K562 (cell line): ENCODE data around the gene GPRC5B. TPM values are rescaled to one million over a fixed set of nuclear protein-coding genes. Genes with fewer than 3 reads are reported as not detected.

Experiments used
- CBFA2T2 ChIP-seq: fragments of 450-650 bp; conservative IDR thresholded peaks from 2 replicates; pipeline ENCODE4 v1.6.1; 2017; ENCODE audit warnings: mild to moderate bottlenecking
- COPS2 ChIP-seq: fragments of 450-650 bp; conservative IDR thresholded peaks from 2 replicates; pipeline ENCODE4 v1.6.1; 2016; ENCODE audit warnings: mild to moderate bottlenecking, moderate library complexity
- HEY1 ChIP-seq: fragments of 250-450 bp; sonication (Bioruptor Pico); IDR thresholded peaks from 2 replicates; pipeline ENCODE4 v1.5.0; 2020; ENCODE audit warnings: mild to moderate bottlenecking, moderate library complexity, borderline replicate concordance
- HMG20A ChIP-seq: fragments of 450-650 bp; formaldehyde crosslinking; conservative IDR thresholded peaks from 2 replicates; pipeline ENCODE4 v1.4.0; 2020; ENCODE audit warnings: mild to moderate bottlenecking, mixed read lengths
- JUNB ChIP-seq: fragments of 450-650 bp; formaldehyde crosslinking; conservative IDR thresholded peaks from 2 replicates; pipeline ENCODE4 v1.4.0; 2020; ENCODE audit warnings: mild to moderate bottlenecking
- MCM7 ChIP-seq, 2 experiments: fragments of 450-650 bp; IDR thresholded peaks; 2 replicates each; pipeline ENCODE4 v1.6.1; 2016 to 2018
- MTA1 ChIP-seq: fragments of 450-650 bp; IDR thresholded peaks from 2 replicates; pipeline ENCODE4 v1.6.1; 2017; ENCODE audit warnings: borderline replicate concordance
- MYBL2 ChIP-seq, 2 experiments: fragments of 450-650 bp in 1 of 2; sonication (generic) in 1 of 2; formaldehyde crosslinking in 1 of 2; IDR thresholded peaks; 2 replicates each; pipeline versions ENCODE4 v1.6.1 to v1.8.1; 2017 to 2022; ENCODE audit warnings: borderline replicate concordance in 1 of 2, inconsistent platforms in 1 of 2, low read depth in 1 of 2, mild to moderate bottlenecking in 1 of 2, missing genetic modification reagents in 1 of 2, moderate library complexity in 1 of 2
- PTRF ChIP-seq: fragments of 450-650 bp; IDR thresholded peaks from 2 replicates; pipeline ENCODE4 v1.6.1; 2016; ENCODE audit warnings: mild to moderate bottlenecking, missing genetic modification characterization, missing compliant biosample characterization
- RCOR1 ChIP-seq, 2 experiments: IDR thresholded peaks; 2 replicates each; pipeline ENCODE4 v1.6.1; 2012; ENCODE audit warnings: low read depth in 2 of 2, low read length in 2 of 2, borderline replicate concordance in 1 of 2, improper control_type of control experiment in 1 of 2
- SMARCA5 ChIP-seq: fragments of 450-650 bp; IDR thresholded peaks from 2 replicates; pipeline ENCODE4 v1.6.1; 2016
- THRAP3 ChIP-seq: fragments of 450-650 bp; IDR thresholded peaks from 2 replicates; pipeline ENCODE4 v1.6.1; 2016; ENCODE audit warnings: mild to moderate bottlenecking, inconsistent platforms, borderline replicate concordance
- ZFP1 ChIP-seq: fragments of 450-650 bp; formaldehyde crosslinking; IDR thresholded peaks from 2 replicates; pipeline ENCODE4 v1.4.0; 2020; ENCODE audit warnings: mild to moderate bottlenecking, mixed read lengths
- ZNF143 ChIP-seq: sonication (generic); formaldehyde crosslinking; IDR thresholded peaks from 2 replicates; pipeline ENCODE4 v1.9.0; 2022; ENCODE audit warnings: mild to moderate bottlenecking, missing genetic modification reagents
- ZNF766 ChIP-seq: fragments of 200-800 bp; sonication (Bioruptor generic); conservative IDR thresholded peaks from 2 replicates; pipeline ENCODE4 v1.6.1; 2016; ENCODE audit warnings: missing genetic modification characterization, missing compliant biosample characterization
- polyA plus RNA-seq, 8 experiments: library from polyadenylated mRNA; depleted of rRNA in 4 of 8; stranded (reverse) in 5 of 8; unstranded in 3 of 8; fragments of >200 nt; fragmentation: Nextera tagmentation in 2 of 8; fragmentation: Illumina TruSeq in 1 of 8; extraction: Ambion mirVana in 2 of 8; extraction: Trizol in 1 of 8; gene quantifications; 2 replicates each; pipeline versions ENCODE4 v1.2.1 to v1.2.3, GENCODE V29; 2011 to 2014; ENCODE audit warnings: inconsistent platforms in 1 of 8, missing spikeins in 1 of 8
- total RNA-seq, 7 experiments: library from RNA; depleted of rRNA in 6 of 7; stranded (reverse); fragments of >200 nt in 6 of 7; fragmentation: Illumina TruSeq in 2 of 7; extraction: Trizol in 2 of 7; gene quantifications; 2 replicates each; pipeline versions ENCODE4 v1.2.1 to v1.2.3, GENCODE V29; 2011 to 2021; ENCODE audit warnings: low replicate concordance in 1 of 7
- TF ChIP-seq, protein P1 (sequence below): fragments of 450-650 bp; IDR thresholded peaks from 2 replicates; pipeline ENCODE4 v1.6.1; 2016; ENCODE audit warnings: low read depth
- TF ChIP-seq, protein P2 (sequence below), 3 experiments: IDR thresholded peaks in 2 of 3; conservative IDR thresholded peaks in 1 of 3; 2 replicates each; pipeline ENCODE4 v1.5.1; 2011 to 2012; ENCODE audit warnings: low read length in 3 of 3, mild to moderate bottlenecking in 3 of 3, control low read depth in 2 of 3, improper control_type of control experiment in 1 of 3, inconsistent platforms in 1 of 3, low read depth in 1 of 3, mixed read lengths in 1 of 3, moderate library complexity in 1 of 3; ENCODE audit not compliant: insufficient read depth in 2 of 3
- TF ChIP-seq, protein P3 (sequence below): fragments of 250-450 bp; sonication (Bioruptor Pico); IDR thresholded peaks from 2 replicates; pipeline ENCODE4 v1.9.0; 2021; ENCODE audit warnings: mild to moderate bottlenecking, inconsistent platforms

GPRC5B gene
- total and polyA plus RNA-seq, 9 of the 15 experiments (the other 6 are each of a cell fraction or from before 2014, with no cell fraction given): 0.65 to 5.5 (median 1.3) TPM

DNA sequence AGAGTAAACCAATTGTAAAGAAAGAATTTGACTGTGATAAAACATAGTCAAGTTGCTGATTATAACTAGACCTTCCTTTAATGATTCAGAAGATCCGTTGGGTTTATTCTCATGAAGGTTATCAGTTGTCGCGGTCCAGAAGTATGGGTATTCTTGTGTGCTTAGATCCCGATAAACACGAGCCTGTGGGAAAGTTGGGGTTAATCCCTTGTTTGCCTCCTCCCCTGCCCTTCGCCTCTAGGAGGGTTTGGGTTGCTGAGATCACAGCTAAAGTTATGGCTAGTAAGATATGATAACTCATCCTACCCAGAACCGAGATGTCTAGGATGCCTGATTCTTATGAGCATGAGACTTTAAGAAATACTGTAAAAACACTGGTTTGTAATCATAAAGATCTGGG lies 66.8 kb downstream of the GPRC5B start (continued):
- TF ChIP-seq, protein P1, sequence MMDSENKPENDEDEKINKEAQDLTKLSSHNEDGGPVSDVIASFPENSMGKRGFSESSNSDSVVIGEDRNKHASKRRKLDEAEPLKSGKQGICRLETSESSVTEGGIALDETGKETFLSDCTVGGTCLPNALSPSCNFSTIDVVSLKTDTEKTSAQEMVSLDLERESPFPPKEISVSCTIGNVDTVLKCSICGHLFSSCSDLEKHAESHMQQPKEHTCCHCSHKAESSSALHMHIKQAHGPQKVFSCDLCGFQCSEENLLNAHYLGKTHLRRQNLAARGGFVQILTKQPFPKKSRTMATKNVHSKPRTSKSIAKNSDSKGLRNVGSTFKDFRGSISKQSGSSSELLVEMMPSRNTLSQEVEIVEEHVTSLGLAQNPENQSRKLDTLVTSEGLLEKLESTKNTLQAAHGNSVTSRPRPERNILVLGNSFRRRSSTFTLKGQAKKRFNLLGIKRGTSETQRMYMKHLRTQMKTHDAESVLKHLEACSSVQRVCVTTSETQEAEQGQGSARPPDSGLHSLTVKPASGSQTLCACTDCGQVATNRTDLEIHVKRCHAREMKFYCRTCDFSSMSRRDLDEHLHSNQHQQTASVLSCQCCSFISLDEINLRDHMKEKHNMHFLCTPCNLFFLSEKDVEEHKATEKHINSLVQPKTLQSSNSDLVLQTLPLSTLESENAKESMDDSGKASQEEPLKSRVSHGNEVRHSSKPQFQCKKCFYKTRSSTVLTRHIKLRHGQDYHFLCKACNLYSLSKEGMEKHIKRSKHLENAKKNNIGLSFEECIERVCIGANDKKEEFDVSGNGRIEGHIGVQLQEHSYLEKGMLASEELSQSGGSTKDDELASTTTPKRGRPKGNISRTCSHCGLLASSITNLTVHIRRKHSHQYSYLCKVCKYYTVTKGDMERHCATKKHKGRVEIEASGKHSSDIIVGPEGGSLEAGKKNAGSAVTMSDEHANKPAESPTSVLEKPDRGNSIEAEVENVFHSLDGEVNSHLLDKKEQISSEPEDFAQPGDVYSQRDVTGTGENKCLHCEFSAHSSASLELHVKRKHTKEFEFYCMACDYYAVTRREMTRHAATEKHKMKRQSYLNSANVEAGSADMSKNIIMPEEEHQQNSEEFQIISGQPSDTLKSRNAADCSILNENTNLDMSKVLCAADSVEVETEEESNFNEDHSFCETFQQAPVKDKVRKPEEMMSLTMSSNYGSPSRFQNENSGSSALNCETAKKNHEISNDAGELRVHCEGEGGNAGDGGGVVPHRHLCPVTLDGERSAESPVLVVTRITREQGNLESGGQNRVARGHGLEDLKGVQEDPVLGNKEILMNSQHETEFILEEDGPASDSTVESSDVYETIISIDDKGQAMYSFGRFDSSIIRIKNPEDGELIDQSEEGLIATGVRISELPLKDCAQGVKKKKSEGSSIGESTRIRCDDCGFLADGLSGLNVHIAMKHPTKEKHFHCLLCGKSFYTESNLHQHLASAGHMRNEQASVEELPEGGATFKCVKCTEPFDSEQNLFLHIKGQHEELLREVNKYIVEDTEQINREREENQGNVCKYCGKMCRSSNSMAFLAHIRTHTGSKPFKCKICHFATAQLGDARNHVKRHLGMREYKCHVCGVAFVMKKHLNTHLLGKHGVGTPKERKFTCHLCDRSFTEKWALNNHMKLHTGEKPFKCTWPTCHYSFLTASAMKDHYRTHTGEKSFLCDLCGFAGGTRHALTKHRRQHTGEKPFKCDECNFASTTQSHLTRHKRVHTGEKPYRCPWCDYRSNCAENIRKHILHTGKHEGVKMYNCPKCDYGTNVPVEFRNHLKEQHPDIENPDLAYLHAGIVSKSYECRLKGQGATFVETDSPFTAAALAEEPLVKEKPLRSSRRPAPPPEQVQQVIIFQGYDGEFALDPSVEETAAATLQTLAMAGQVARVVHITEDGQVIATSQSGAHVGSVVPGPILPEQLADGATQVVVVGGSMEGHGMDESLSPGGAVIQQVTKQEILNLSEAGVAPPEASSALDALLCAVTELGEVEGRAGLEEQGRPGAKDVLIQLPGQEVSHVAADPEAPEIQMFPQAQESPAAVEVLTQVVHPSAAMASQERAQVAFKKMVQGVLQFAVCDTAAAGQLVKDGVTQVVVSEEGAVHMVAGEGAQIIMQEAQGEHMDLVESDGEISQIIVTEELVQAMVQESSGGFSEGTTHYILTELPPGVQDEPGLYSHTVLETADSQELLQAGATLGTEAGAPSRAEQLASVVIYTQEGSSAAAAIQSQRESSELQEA: no peak
- no peak for TF ChIP-seq THRAP3
- TF ChIP-seq JUNB: no peak
- TF ChIP-seq ZNF766 (CRISPR knock-in tag): 0 out of 2 replicates have a peak, but pooled peaks have one; percentile 36
- peak; percentile 32; the same call in 1 of the 2 replicates for TF ChIP-seq CBFA2T2
- no peak for TF ChIP-seq HMG20A (CRISPR knock-in tag)
- TF ChIP-seq MCM7 (IDR thresholded peaks at IDR 0.05): no peak
- no peak for TF ChIP-seq ZFP1 (CRISPR knock-in tag)
- TF ChIP-seq SMARCA5: no peak
- TF ChIP-seq, protein P2, sequence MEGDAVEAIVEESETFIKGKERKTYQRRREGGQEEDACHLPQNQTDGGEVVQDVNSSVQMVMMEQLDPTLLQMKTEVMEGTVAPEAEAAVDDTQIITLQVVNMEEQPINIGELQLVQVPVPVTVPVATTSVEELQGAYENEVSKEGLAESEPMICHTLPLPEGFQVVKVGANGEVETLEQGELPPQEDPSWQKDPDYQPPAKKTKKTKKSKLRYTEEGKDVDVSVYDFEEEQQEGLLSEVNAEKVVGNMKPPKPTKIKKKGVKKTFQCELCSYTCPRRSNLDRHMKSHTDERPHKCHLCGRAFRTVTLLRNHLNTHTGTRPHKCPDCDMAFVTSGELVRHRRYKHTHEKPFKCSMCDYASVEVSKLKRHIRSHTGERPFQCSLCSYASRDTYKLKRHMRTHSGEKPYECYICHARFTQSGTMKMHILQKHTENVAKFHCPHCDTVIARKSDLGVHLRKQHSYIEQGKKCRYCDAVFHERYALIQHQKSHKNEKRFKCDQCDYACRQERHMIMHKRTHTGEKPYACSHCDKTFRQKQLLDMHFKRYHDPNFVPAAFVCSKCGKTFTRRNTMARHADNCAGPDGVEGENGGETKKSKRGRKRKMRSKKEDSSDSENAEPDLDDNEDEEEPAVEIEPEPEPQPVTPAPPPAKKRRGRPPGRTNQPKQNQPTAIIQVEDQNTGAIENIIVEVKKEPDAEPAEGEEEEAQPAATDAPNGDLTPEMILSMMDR (IDR thresholded peaks at IDR 0.05 in 2 of 3, conservative IDR thresholded peaks at IDR 0.05 in 1 of 3; ENCODE audit: insufficient read depth in 2 of 3, low read depth in 1 of 3, low read length in 3 of 3): no peak
- TF ChIP-seq COPS2: no peak
- TF ChIP-seq PTRF (tag): no peak
- TF ChIP-seq HEY1: no peak
- TF ChIP-seq MTA1: no peak
- peak in 1 of 2 experiments; percentile 57; a peak in 1 of 4 replicates for TF ChIP-seq RCOR1 (IDR thresholded peaks at IDR 0.05; ENCODE audit: borderline replicate concordance in 1 of 2, low read depth in 2 of 2, low read length in 2 of 2)
- TF ChIP-seq, protein P3, sequence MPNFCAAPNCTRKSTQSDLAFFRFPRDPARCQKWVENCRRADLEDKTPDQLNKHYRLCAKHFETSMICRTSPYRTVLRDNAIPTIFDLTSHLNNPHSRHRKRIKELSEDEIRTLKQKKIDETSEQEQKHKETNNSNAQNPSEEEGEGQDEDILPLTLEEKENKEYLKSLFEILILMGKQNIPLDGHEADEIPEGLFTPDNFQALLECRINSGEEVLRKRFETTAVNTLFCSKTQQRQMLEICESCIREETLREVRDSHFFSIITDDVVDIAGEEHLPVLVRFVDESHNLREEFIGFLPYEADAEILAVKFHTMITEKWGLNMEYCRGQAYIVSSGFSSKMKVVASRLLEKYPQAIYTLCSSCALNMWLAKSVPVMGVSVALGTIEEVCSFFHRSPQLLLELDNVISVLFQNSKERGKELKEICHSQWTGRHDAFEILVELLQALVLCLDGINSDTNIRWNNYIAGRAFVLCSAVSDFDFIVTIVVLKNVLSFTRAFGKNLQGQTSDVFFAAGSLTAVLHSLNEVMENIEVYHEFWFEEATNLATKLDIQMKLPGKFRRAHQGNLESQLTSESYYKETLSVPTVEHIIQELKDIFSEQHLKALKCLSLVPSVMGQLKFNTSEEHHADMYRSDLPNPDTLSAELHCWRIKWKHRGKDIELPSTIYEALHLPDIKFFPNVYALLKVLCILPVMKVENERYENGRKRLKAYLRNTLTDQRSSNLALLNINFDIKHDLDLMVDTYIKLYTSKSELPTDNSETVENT (CRISPR knock-in tag): no peak
- TF ChIP-seq MYBL2 (IDR thresholded peaks at IDR 0.05; ENCODE audit: low read depth): no peak
- TF ChIP-seq MYBL2 (CRISPR knock-in tag; IDR thresholded peaks at IDR 0.05; ENCODE audit: borderline replicate concordance): no peak
- TF ChIP-seq ZNF143 (CRISPR knock-in tag): no peak
